Adrenal gland (tissue), 12 donors: ENCODE measurements around the gene ASMT. TPM values are rescaled to one million over a fixed set of nuclear protein-coding genes. Genes with fewer than 3 reads are reported as not detected.

Source experiments
- DNase-seq, 7 donors: peaks; one replicate each; pipeline ENCODE4 v3.0.0-alpha.2; 2019 to 2020
- H3K27ac ChIP-seq, 5 donors: fragments of 200-600 bp; sonication (generic) in 4 of 5; 1 replicate in 3 of 5; 2 replicates in 2 of 5; pipeline versions ENCODE4 v1.5.1 to v1.8.0; 2016 to 2020; ENCODE audit warnings: mild to moderate bottlenecking in 1 of 5
- H3K27me3 ChIP-seq: fragments of 200-600 bp; 2 replicates; pipeline ENCODE4 v1.8.0; 2021
- H3K36me3 ChIP-seq, 2 donors: fragments of 200-600 bp; replicated peaks in 1 of 2; 1 replicate in 1 of 2; 2 replicates in 1 of 2; pipeline versions ENCODE4 v1.5.1 to v1.8.0; 2018 to 2022
- H3K4me1 ChIP-seq, 2 donors: fragments of 200-600 bp; replicated peaks in 1 of 2; 1 replicate in 1 of 2; 2 replicates in 1 of 2; pipeline versions ENCODE4 v1.5.1 to v1.8.0; 2018 to 2021
- H3K4me3 ChIP-seq, 4 donors: fragments of 200-600 bp; sonication (generic) in 3 of 4; one replicate each; pipeline ENCODE4 v1.5.1; 2016 to 2018
- H3K9me3 ChIP-seq, 3 donors: fragments of 200-600 bp; sonication (generic) in 1 of 3; replicated peaks in 1 of 3; 1 replicate in 2 of 3; 2 replicates in 1 of 3; pipeline versions ENCODE4 v1.5.1 to v1.8.0; 2016 to 2021
- POLR2A ChIP-seq, 2 donors: fragments of 450-650 bp; IDR thresholded peaks; one replicate each; pipeline ENCODE4 v1.6.1; 2017; ENCODE audit warnings: antibody characterized with exemption in 2 of 2, mild to moderate bottlenecking in 2 of 2, moderate library complexity in 1 of 2
- WGBS, 4 donors: extraction: QIAGEN DNeasy Blood & Tissue Kit in 2 of 4; methylation state at CpG; one replicate each; pipeline versions ENCODE4 v1.1.5 to v1.1.7; 2013 to 2017; 5-methylcytosine and 5-hydroxymethylcytosine counted together
- intact Hi-C, 2 donors: fragments of 100-400 bp; cut with DNase I; formaldehyde crosslinking; loops; one replicate each; pipeline versions ENCODE4 v1.14.1 to v1.15.0; 2022 to 2023
- polyA plus RNA-seq, 3 donors: library from polyadenylated mRNA; stranded (reverse); fragments of 200-250 nt in 2 of 3; fragments of 350-450 nt in 1 of 3; fragmentation: Illumina TruSeq in 1 of 3; extraction: RNeasy Lipid Tissue Mini Kit (QIAGEN cat#74804) in 1 of 3; gene quantifications; one replicate each; pipeline ENCODE4 v1.2.3, GENCODE V29; 2013 to 2014
- total RNA-seq, 9 donors: library from RNA; depleted of rRNA in 4 of 9; stranded (reverse); fragments of >200 nt in 4 of 9; fragments of 120-200 nt in 1 of 9; fragmentation: NEBNext Ultra II Directional in 1 of 9; extraction: Animal tissue kit (Norgen Biotek cat#: 25700) in 1 of 9; gene quantifications; one replicate each; pipeline versions ENCODE4 v1.1.0 to v1.2.4, GENCODE V29; 2013 to 2023
- TF ChIP-seq, protein P1 (sequence below), 6 experiments: fragments of 450-650 bp in 4 of 6; fragments of 200-600 bp in 2 of 6; sonication (generic) in 1 of 6; IDR thresholded peaks; 1 replicate in 5 of 6; 2 replicates in 1 of 6; pipeline versions ENCODE4 v1.5.1 to v1.8.0; 2016 to 2021; ENCODE audit warnings: antibody characterized with exemption in 6 of 6, mild to moderate bottlenecking in 2 of 6, moderate library complexity in 1 of 6
- donor health status: healthy with polysubstance abuse.
- donor health status: Bipolar disorder and iron deficiency.
- donor health status: DM: yes; HTN: yes; CAD: no.
- donor health status: DM: no; HTN: no; CAD: no.
- donor health status: DM: no; HTN: no; CAD: no.
- donor health status: DM: yes; HTN: yes; CAD: no.

ASMT gene
- total and polyA plus RNA-seq, 12 donors = 0.18 to 6.7 (median 0.74) TPM; not detected in 5

DNA sequence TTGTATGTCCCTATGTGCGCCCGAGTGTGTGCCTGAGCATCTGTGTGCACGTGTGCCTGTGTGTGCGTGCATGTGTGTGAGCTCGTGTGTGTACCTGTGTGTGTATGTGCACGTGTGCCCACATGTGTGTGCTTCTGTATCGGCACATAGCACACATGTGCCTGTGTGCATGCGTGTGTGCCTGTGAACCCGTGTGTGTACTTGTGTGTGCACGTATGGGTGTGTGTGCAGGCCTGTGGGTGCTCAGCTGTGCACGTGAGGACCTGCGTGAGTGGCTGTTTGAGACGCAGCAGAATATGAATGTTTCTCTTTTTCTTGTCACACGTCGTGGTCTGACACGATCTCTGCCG lies 19.2 kb upstream of the ASMT start:
- H3K36me3 ChIP-seq = peaks cover 0 to 72% of the 10 kb centered on the region in 2 donors
- no peak for TF ChIP-seq POLR2A (IDR thresholded peaks at IDR 0.05)
- TF ChIP-seq, protein P1, sequence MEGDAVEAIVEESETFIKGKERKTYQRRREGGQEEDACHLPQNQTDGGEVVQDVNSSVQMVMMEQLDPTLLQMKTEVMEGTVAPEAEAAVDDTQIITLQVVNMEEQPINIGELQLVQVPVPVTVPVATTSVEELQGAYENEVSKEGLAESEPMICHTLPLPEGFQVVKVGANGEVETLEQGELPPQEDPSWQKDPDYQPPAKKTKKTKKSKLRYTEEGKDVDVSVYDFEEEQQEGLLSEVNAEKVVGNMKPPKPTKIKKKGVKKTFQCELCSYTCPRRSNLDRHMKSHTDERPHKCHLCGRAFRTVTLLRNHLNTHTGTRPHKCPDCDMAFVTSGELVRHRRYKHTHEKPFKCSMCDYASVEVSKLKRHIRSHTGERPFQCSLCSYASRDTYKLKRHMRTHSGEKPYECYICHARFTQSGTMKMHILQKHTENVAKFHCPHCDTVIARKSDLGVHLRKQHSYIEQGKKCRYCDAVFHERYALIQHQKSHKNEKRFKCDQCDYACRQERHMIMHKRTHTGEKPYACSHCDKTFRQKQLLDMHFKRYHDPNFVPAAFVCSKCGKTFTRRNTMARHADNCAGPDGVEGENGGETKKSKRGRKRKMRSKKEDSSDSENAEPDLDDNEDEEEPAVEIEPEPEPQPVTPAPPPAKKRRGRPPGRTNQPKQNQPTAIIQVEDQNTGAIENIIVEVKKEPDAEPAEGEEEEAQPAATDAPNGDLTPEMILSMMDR (IDR thresholded peaks at IDR 0.05) = no peak
- H3K27ac ChIP-seq = no peak overlapping the region
- intact Hi-C loops = no loop called here
- peaks cover 14 to 29% of the 10 kb centered on the region in 2 donors for H3K4me1 ChIP-seq
- H3K9me3 ChIP-seq = no peaks in the 10 kb centered on the region
- H3K4me3 ChIP-seq = no peak overlapping the region
- no peaks in the 10 kb centered on the region for H3K27me3 ChIP-seq
- 87 to 93% (median 89%) methylated on average over 17 of the region's 17 CpGs for WGBS, 4 donors
- DNase-seq = peak in 1 of 7 donors; percentile 39

DNA sequence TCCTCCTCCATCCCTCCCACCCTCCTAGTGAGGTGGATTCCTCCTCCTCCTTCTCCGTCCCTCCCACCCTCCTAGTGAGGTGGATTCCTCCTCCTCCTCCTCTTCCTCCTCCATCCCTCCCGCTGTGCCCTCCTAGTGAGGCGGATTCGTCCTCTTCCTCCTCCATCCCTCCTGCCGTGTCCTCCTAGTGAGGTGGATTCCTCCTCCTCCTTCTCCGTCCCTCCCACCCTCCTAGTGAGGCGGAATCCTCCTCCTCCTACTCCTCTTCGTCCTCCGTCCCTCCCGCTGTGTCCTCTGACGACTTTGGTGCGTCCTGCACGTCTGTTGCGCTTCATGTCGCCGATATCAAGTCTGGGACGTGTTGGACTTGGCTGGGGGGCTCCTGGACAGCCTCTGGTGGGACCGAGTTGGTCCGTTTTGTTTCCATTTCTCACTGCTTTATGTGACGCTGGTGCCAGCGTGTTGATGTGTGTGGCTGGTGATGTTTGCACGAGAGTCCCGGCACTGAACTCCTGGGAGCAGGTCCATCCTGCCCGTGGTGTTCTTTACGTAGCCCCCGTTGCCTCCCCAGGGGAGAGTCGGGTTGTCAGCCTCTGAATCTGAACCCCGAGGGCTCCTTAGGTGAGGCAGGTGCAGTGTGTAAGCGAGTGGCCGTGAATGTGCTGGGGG lies 18.0 kb upstream of the ASMT start:
- Histone ChIP-seq H3K36me3 (peaks cover 0 to 84% of the 10 kb centered on the region in 2 donors), H3K4me1 (peaks cover 14 to 24% of the 10 kb centered on the region in 2 donors), H3K27ac (no peak overlapping the region), H3K4me3 (no peak overlapping the region), H3K9me3 (no peaks in the 10 kb centered on the region), H3K27me3 (no peaks in the 10 kb centered on the region)
- WGBS, 4 donors = 82 to 95% (median 87%) methylated on average over 14 to 26 of the region's 30 CpGs
- intact Hi-C loops = no loop called here
- TF ChIP-seq, protein P1 (IDR thresholded peaks at IDR 0.05) = no peak
- no peak for TF ChIP-seq POLR2A (IDR thresholded peaks at IDR 0.05)
- peak in 1 of 7 donors; percentile 44 for DNase-seq

- DNase-seq = peak in 1 of 7 donors; percentile 44
Measured at GRCh38 chrX:1597345-1598020, 17.4 kb upstream of the ASMT start.

More at GRCh38 chrX:1597345-1598020, 17.4 kb upstream of the ASMT start:
- WGBS, 4 donors = 88 to 92% (median 89%) methylated on average over 10 to 25 of the region's 25 CpGs
- H3K27me3 ChIP-seq = no peaks in the 10 kb centered on the region
- intact Hi-C loops = no loop called here
- no peaks in the 10 kb centered on the region for H3K9me3 ChIP-seq
- H3K27ac ChIP-seq = no peak overlapping the region
- peaks cover 13 to 23% of the 10 kb centered on the region in 2 donors for H3K4me1 ChIP-seq
- H3K4me3 ChIP-seq = no peak overlapping the region
- H3K36me3 ChIP-seq = peaks cover 0 to 90% of the 10 kb centered on the region in 2 donors
- TF ChIP-seq POLR2A (IDR thresholded peaks at IDR 0.05) = no peak
- TF ChIP-seq, protein P1 (IDR thresholded peaks at IDR 0.05) = no peak
